Measurements from ENCODE around the gene DCUN1D2. TPM values are rescaled to one million over a fixed set of nuclear protein-coding genes. Genes with fewer than 3 reads are reported as not detected.

Gene DCUN1D2
- polyA plus RNA-seq (2011; rRNA removed): 11.0 and 12.7 TPM in 2 replicates
- 4.1 and 7.5 TPM in 2 replicates for polyA minus RNA-seq (2011; rRNA and poly(A)+ RNA removed)

- DNase-seq (ENCODE audit: low read depth): peak; percentile 89
- ChIA-PET CTCF (interaction anchor here (1.2 kb wide), 1 partner anchor 15 kb away, joined by 3 read pairs; no protein-coding TSS in a partner anchor), POLR2A (interaction anchor here (0.6 kb wide), 1 partner anchor 81 kb away, joined by 12 read pairs; no protein-coding TSS in a partner anchor)
- TF ChIP-seq, protein P1, sequence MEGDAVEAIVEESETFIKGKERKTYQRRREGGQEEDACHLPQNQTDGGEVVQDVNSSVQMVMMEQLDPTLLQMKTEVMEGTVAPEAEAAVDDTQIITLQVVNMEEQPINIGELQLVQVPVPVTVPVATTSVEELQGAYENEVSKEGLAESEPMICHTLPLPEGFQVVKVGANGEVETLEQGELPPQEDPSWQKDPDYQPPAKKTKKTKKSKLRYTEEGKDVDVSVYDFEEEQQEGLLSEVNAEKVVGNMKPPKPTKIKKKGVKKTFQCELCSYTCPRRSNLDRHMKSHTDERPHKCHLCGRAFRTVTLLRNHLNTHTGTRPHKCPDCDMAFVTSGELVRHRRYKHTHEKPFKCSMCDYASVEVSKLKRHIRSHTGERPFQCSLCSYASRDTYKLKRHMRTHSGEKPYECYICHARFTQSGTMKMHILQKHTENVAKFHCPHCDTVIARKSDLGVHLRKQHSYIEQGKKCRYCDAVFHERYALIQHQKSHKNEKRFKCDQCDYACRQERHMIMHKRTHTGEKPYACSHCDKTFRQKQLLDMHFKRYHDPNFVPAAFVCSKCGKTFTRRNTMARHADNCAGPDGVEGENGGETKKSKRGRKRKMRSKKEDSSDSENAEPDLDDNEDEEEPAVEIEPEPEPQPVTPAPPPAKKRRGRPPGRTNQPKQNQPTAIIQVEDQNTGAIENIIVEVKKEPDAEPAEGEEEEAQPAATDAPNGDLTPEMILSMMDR (IDR thresholded peaks at IDR 0.05; ENCODE audit: insufficient read depth, low read depth, low read length): no peak
- Histone ChIP-seq H3K27me3 (ENCODE audit: control insufficient read depth, insufficient read depth, low read length) (no peaks in the 10 kb centered on the region), H3K36me3 (ENCODE audit: control insufficient read depth, insufficient read depth, low read length) (peaks cover 3% of the 10 kb centered on the region; the same call in 1 of the 2 replicates), H3K4me3 (ENCODE audit: low read depth, low read length) (peak within 1 kb of the TSS; percentile 80)
Measured at GRCh38 chr13:113490496-113491417, at the start of gene DCUN1D2. Gene DCUN1D2 (minus strand): TSS chr13:113490711. CDS start chr13:113490669, 42 bp downstream.

GRCh38 chr13:113539822-113540221 lies 49.3 kb upstream of the DCUN1D2 start:
- no peak overlapping the region for H3K4me3 ChIP-seq (ENCODE audit: low read depth, low read length)
- TF ChIP-seq, protein P1 (IDR thresholded peaks at IDR 0.05; ENCODE audit: insufficient read depth, low read depth, low read length): no peak
- no peak for DNase-seq (ENCODE audit: low read depth)
- ChIA-PET POLR2A (no interaction called here), CTCF (no interaction called here)
- peaks cover 7% of the 10 kb centered on the region for H3K36me3 ChIP-seq (ENCODE audit: control insufficient read depth, insufficient read depth, low read length)
- no peaks in the 10 kb centered on the region for H3K27me3 ChIP-seq (ENCODE audit: control insufficient read depth, insufficient read depth, low read length)

DNA sequence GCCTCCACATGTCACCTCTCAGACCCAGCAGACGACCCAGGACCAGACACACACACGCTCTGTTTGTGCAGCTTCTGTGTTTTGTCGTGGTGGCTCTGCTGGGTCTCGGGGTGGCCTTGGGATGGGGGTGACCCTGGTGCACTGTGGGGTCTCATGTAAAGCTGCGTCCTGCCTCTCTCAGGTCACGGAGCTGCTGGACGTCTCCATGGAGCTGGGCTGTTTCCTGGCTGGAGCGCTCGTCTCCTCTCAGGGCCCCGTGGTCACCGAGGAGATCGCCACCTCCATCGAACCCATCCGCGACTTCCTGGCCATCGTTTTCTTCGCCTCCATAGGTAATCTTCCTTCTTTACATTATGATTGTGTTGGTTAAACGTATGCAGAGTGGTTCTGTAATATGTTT lies 48.7 kb upstream of the DCUN1D2 start:
- DNase-seq (ENCODE audit: low read depth): no peak
- H3K4me3 ChIP-seq (ENCODE audit: low read depth, low read length): no peak overlapping the region
- ChIA-PET CTCF (no interaction called here), POLR2A (no interaction called here)
- TF ChIP-seq, protein P1 (IDR thresholded peaks at IDR 0.05; ENCODE audit: insufficient read depth, low read depth, low read length): no peak
- no peaks in the 10 kb centered on the region for H3K27me3 ChIP-seq (ENCODE audit: control insufficient read depth, insufficient read depth, low read length)
- peaks cover 10% of the 10 kb centered on the region for H3K36me3 ChIP-seq (ENCODE audit: control insufficient read depth, insufficient read depth, low read length)

GRCh38 chr13:113538689-113539058 lies 48.2 kb upstream of the DCUN1D2 start:
- POLR2A ChIA-PET: no interaction called here
- Histone ChIP-seq H3K27me3 (ENCODE audit: control insufficient read depth, insufficient read depth, low read length) (no peaks in the 10 kb centered on the region), H3K4me3 (ENCODE audit: low read depth, low read length) (no peak overlapping the region), H3K36me3 (ENCODE audit: control insufficient read depth, insufficient read depth, low read length) (peaks cover 10% of the 10 kb centered on the region)
- DNase-seq (ENCODE audit: low read depth): no peak
- CTCF ChIA-PET: no interaction called here
- TF ChIP-seq, protein P1 (IDR thresholded peaks at IDR 0.05; ENCODE audit: insufficient read depth, low read depth, low read length): no peak

DNA sequence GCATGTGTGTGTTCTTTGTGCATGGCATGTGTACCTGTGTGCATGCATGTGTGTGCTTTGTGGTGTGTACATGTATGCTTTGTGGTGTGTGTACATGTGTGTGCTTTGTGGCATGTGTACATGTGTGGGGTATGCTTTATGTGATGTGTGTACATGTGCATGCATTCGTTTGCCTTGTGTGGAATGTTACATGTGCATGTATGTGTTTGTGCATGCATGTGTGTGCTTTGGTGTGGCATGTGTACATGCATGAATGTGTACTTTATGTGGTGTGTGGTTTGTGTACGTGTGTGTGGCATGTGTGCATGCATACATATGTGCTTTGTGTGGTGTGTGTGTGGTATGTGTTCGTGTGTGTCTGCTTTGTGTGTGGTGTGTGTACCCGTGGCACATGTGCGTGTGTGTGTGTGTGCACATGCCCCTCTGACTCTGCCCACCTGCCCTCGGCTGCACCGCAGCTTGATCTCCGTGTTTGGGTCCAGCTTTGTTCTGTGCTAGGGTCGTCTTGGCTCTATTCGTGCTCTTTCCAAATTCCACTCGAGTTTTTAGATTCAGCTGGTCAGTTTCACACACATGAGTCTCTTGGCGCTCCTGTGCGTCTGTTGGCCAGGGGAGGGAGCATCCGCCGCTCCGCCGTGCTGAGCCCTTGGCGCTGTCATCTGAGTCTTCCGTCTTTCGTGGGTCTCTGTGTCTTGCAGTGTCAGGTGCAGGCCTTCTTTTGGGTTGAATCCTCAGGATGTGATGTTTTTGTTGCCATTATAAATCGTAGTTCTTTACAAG lies 47.6 kb upstream of the DCUN1D2 start:
- no peak for DNase-seq (ENCODE audit: low read depth)
- no peaks in the 10 kb centered on the region for H3K27me3 ChIP-seq (ENCODE audit: control insufficient read depth, insufficient read depth, low read length)
- peaks cover 10% of the 10 kb centered on the region for H3K36me3 ChIP-seq (ENCODE audit: control insufficient read depth, insufficient read depth, low read length)
- ChIA-PET CTCF (no interaction called here), POLR2A (no interaction called here)
- H3K4me3 ChIP-seq (ENCODE audit: low read depth, low read length): no peak overlapping the region
- TF ChIP-seq, protein P1 (IDR thresholded peaks at IDR 0.05; ENCODE audit: insufficient read depth, low read depth, low read length): no peak
